ENCODE results near the gene RNU1-4.
"Not testable (repeated sequence)": the region's sequence is repeated elsewhere in the genome, so short reads cannot be mapped to it uniquely, and the experiment has no call there.

RNU1-4 gene

DNA sequence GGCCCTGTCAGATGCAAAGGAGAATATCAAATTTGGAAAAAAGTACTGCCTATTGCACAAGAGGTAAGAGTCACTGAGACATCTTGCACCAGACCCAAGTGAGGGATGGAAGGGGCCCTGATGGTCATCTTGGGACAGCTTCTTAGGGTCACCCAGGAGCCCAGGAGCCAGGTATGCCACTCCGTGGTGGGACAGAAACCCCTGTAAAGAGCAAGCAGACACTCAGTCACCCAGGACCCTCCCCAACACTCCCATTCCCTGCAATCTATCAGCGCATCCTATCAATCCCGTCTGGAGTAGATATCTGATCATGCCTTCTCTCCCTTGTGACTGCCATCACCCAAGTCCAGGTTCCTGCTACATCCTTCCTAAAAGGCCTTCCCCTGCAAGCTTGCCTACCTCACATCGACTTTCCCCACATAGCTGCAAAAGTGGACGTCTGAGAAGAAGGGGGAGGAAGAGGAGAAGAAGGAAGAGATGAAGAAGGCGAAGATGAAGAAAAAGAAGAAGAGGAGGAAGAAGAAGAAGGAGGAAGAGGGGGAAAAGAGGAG is 30.7 kb downstream of the RNU1-4 start:
- DNase-seq: not testable (repeated sequence)

DNA sequence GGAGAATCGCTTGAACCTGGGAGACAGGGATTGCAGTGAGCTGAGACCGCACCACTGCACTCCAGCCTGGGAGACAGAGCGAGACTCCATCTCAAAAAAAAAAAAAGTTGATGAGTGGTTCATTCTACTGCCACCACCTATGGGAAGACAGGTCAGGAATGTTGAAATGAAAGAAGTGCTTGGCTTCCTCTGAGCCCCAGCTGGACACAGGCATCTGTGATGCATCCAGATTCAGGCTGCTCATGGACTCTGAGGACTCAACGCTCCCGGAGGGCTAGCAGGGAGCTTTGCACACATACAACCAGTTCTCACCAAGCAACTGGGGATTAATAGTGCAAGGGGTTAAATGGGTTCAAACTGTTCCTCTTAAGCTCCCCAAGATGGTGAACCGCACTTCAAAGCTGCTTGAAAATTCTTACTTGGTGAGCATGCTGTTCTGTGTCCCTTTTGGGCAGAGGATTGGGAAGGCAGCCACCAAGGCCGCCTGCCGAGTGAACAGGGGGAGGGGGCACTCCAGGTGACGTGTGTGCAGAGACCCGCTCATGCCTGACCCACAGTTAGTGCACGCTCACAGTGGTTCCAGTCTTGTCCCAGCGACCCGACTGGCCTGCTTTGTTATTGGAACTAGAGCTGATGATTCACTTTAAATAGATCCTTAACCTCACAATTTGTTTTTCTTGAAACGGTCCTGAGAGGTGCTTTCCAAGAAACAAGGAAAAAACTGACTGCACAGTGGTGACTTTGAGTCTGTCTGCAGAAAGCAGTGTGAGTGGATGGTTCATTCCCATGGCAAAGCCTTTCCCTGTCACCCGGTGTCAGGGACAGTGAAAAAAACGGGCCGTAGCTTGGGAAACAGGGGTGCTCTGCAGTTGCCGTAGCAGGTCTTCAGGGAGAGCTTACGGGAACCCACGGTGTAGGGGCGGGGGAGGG is 32.2 kb downstream of the RNU1-4 start:
- not testable (repeated sequence) for DNase-seq

DNA sequence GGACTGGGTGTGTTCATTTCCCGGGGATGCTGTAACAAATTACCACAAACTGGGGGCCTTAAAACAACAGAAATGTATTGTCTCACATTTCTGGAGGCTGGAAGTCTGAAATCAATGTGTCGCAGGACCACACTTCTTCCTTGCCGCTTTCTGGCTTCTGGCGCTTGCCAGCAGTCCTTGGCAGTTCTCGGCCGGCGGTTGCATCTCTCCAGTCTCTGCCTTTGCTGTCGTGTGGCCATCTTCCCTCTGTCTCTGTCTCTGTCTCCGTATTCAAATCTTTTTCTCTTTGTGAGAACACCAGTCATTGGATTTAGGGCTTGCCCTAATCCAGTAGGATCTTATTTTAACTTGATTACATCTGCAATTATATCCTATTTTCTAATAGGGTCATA is 32.9 kb downstream of the RNU1-4 start:
- DNase-seq: not testable (repeated sequence)

DNA sequence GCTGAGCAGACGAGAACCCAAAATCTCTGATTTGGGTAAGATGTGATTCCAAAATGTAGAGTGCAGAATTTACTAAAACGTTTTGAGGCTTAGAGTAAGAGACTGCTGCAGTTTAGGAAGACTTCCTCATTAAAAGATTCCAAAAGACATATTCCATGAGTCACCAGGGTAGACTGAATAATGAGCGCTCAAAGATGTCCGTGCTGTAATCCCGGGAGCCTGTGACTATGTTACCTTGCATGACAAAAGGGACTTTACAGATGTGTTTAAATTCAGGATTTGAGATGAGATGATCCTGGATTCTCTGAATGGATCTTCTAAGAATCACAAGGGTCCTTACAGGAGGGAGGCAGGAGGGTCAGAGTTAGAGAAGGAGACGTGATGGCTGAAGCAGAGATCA is 33.4 kb downstream of the RNU1-4 start:
- not testable (repeated sequence) for DNase-seq

DNA sequence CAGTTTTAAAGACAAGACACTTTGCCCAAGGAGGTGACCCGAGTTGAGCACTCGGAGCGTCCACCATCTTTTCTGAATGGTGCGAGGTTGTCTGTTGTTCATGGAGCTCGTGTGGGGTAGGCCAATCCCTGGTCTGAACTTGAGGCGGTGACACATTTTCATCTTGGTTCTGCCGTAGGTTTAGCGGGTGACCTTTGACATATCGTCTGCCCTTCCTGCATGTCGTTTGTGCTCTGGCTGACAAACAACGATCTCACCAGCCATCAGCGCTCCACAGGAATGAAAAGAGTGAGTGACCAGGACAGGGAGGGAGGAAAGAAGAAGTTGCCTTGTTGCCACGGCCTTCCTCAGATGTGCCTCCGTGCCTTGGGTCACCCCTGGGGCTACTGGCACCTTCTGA is 34.5 kb downstream of the RNU1-4 start:
- not testable (repeated sequence) for DNase-seq

DNA sequence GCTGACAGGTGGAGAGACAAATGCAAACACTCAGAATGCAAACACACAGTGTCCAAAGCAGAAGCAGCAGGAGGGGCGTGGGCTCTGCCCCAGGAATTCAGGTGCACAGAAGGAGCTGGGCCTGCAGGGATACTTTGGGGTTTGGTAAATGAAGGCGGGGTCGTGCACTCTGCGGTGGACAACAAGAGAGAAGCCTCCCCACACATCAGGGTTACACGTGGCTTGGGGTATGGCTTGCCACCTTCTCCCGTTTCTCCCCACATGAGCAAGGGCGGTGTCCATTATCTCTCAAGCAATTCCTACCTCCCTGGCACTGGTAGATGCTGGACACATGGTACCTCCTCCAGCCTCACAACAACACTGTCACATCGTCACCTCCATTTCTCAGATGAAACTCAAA is 35.0 kb downstream of the RNU1-4 start:
- not testable (repeated sequence) for DNase-seq

DNA sequence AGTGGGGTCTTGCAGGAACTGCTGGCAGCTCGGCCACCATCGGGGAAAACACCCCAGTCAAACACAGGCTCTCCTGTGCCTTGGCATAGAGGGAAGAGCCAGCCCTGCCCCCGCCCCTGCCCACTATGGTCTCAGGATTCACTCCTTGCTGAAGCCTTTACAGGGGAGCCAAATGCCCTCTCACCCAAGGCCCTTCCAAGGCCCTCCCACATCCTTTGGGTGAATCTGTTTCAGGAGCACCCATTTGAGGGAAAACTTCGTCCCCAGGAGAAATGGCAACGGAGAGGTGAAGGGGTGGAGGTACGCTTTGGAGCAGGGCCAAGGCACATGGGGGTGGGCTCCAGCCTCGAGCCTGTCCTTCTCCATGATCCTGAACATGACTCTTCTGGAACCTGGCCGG is 35.9 kb downstream of the RNU1-4 start:
- DNase-seq: not testable (repeated sequence)

DNA sequence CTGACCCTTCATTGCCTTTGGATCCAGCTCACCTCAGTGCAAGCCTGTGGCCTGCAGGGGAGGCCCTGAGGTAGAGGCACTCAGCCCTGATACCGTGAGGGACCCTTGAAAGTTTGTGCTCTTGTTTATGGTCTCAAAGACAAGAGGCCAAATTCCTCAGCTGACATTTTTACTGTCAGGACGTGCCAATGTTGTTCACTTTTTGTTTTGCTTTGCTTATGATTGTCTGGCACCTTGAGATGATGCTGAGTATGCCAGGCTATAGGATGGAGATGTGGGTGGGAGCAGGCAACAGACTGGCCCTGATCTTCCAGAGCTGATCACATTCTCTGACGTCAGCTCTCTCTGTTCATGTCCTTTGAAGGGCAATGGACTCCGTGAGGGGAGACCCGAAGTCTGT is 36.5 kb downstream of the RNU1-4 start:
- not testable (repeated sequence) for DNase-seq

DNA sequence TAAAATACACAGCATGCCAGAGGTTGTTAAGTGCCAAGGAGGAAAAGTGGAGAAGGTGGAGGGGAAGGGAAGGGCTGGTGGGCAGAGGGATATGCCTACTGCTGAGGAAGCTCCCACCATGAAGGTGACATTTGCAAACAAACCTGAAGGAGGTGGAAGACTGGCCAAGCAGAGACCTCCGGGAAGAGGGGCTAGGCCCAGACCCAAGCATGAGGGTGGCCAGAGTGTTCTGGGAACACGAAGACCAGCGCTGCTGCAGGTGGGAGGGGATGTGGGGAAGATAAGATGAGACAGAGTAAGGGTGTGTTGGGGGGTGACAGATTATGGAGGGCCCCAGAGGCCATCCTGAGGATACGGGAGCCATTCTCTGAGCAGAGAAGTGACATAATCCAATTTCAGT is 37.5 kb downstream of the RNU1-4 start:
- not testable (repeated sequence) for DNase-seq

DNA sequence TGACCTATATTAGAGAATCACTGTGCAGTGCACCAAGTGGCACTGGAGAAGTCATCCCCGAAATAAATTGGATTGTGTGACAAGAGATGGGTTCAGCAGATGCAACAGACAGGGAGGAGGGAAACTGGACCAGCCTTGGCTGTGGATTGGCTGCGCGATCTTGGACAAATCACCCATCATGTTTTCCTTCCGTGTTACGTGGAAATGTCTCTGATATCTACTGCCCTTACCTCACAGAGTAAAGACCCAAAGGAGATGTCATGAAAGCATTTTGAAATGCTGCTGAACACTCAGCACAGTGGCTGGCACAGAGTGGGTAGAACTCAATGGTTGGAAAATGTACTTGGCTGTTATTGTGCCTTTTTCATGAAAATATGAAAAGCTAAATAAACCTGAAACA is 39.2 kb downstream of the RNU1-4 start:
- DNase-seq: not testable (repeated sequence)

DNA sequence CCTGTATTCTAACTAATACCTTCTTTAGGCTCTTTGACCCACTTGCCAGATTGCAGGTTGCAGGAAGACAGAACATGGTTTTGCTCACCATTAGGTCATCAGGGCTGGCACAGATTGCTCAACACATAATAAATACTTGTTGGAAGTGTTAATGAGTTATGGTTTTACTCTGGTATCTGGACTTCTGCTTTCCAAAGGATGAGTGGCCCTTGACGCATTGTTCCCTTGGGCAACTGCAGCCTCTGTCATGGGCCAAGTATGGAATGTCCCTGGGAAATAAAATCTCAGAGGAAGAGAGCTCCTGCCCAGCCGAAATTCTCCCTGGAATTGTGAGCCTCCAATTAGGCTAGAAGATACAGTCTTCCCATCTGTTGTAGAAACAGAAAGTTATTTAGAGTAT is 40.7 kb downstream of the RNU1-4 start:
- not testable (repeated sequence) for DNase-seq

DNA sequence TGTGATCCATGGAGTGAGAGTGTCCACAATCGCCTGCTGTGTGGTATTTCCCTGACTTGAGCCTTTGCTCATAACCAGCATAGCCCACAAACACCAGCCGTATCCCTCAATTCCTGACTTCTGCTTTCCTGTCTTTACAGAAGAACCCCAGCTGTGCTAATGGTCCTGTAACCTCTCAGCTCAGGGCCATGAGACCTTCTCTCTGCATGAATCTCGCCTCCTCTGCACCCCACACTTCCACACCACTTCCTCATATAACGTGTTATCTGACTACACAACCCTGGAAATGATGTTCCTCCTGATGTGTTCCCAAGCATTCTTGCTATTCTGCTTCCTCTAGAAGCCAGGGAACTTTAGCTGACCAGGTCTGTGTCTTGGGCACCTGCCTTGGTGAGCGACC is 41.3 kb downstream of the RNU1-4 start:
- not testable (repeated sequence) for DNase-seq

DNA sequence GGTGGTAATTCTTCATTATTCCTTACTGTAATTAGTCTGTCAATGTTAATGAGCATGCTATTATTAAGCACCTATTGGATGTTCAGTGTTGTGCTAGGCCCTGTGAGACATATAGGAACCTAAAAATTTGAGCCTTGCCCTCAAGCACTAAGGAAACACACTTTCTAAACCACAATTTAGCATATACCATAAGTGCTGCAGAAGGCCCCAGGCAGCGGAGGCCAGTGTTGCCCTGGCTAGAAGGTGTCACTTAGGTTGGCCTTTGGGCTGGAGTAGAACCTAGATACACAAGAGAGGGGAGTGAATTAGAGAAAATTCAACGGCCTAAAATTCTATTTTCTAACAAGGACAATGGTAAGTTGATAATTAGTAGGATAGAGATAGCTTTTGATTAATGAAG is 44.6 kb downstream of the RNU1-4 start:
- not testable (repeated sequence) for DNase-seq

DNA sequence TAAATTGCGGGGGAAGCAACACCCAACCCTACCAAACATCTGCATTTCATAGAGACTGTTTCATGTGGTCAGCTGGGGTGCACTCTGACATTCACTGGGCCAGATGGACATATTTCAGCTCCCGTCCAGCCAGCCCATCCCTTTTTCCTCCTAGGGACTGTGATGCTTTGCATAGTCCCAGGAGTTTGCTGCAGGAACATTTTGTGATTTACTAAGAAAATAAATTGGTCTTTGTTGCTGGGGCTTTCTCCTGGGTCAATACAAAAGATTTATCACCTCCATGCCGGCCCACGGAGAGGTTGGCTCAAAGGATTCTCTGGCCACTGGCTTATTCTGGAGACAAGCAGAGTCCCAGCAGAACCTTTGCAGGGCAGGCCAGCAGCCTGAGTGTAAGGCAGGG is 46.0 kb downstream of the RNU1-4 start:
- not testable (repeated sequence) for DNase-seq

DNA sequence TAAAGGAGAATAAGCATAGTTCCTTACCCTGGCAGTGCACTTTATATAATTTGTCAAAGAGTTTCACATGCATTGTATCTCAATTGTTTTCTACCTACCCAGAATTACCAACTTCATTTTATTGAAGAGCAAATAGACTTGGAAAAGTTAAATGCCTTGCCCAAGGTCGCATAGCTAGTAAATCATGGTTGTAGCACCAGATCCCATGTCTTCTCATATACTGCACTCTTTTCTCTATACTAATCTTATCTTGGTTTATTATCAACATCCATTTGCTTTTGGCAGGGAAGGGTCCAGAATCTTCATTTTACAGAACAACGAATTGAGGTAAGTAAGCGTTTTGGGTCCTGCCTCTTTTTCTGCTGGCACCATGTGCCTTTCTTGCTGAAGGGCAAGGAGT is 46.9 kb downstream of the RNU1-4 start:
- DNase-seq: not testable (repeated sequence)

DNA sequence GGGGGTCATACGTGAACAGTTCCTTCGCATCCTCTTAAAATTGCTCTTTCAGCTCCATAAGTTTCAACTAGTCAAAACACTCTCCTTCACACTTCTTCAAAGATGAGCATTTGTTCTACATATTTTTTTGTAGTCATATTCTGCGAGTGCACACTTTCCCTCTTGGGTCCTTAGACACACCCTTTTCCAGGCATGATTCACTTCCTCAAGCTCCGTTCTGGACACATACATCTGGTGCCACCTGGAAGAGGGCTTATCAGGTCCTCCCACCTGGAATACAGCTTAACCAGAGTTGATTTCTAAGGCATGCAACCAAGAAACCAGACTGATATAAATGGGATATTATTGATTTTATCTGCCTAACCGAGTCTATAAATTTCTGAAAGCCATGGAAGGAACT is 47.4 kb downstream of the RNU1-4 start:
- DNase-seq: not testable (repeated sequence)

All from activated CD4-positive, alpha-beta T cell treated with anti-CD3 and anti-CD28 coated beads, Interleukin-2, amount 50 U/mL, for 4 hours (primary cell).